ENCODE data around the gene LBP.
"Not testable (repeated sequence)": the region's sequence is repeated elsewhere in the genome, so short reads cannot be mapped to it uniquely, and the experiment has no call there.

The LBP gene

DNA sequence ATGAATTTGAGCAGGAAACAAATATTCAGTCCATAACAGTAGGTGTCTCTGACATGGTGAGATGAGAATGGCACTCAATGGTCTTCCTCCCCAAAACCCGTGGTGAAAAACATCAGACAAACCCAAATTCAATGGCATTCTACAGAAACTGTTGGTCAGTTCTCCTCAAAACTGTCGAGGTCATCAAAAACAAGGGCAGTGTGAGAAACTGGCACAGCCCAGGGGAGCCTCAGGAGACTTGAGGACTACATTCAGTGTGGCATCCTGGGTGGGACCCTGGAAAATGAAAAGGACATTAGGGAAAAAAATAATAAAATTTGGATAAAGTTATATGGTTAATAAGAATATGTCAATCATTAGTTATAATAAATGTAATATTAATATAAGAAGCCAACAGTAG, 40.6 kb downstream of the LBP start:
- TF ChIP-seq, protein P1, sequence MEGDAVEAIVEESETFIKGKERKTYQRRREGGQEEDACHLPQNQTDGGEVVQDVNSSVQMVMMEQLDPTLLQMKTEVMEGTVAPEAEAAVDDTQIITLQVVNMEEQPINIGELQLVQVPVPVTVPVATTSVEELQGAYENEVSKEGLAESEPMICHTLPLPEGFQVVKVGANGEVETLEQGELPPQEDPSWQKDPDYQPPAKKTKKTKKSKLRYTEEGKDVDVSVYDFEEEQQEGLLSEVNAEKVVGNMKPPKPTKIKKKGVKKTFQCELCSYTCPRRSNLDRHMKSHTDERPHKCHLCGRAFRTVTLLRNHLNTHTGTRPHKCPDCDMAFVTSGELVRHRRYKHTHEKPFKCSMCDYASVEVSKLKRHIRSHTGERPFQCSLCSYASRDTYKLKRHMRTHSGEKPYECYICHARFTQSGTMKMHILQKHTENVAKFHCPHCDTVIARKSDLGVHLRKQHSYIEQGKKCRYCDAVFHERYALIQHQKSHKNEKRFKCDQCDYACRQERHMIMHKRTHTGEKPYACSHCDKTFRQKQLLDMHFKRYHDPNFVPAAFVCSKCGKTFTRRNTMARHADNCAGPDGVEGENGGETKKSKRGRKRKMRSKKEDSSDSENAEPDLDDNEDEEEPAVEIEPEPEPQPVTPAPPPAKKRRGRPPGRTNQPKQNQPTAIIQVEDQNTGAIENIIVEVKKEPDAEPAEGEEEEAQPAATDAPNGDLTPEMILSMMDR (IDR thresholded peaks at IDR 0.05): no peak

DNA sequence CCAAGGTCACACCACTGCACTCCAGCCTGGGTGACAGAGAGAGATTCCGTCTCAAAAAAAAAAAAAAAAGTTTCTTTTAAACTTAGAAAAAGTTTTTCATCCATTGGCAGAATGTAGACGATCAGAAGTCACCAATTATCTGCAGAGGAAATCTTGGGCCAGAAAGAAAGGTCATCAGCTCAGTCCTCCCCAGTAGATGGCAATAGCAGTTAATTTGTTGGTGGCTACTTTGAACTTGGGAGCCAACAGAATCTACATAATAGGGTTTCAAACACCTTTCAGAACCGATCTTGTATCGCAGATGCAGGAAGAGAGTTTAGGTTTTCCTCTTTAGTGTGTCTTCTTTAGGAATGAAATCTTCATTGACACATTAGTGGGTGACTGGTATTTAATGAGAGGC, 41.7 kb downstream of the LBP start:
- H3K27ac ChIP-seq: no peak overlapping the region
- TF ChIP-seq, protein P1 (IDR thresholded peaks at IDR 0.05): no peak
- H3K4me3 ChIP-seq (ENCODE audit: low read depth in 1 of 2, low read length in 1 of 2): no peak overlapping the region
- H3K9me3 ChIP-seq: no peaks in the 10 kb centered on the region
- peaks cover 0 to 4% of the 10 kb centered on the region in 2 experiments for H3K4me1 ChIP-seq (ENCODE audit: control insufficient read depth in 1 of 2, insufficient read depth in 1 of 2, low read depth in 1 of 2, low read length in 1 of 2)
- peaks cover 26% of the 10 kb centered on the region for H3K27me3 ChIP-seq
- no peaks in the 10 kb centered on the region for H3K36me3 ChIP-seq

More for the DNA sequence above, 40.6 kb downstream of the LBP start:
- no peaks in the 10 kb centered on the region for H3K9me3 ChIP-seq
- peaks cover 0 to 4% of the 10 kb centered on the region in 2 experiments for H3K4me1 ChIP-seq (ENCODE audit: control insufficient read depth in 1 of 2, insufficient read depth in 1 of 2, low read depth in 1 of 2, low read length in 1 of 2)
- no peak overlapping the region for H3K4me3 ChIP-seq (ENCODE audit: low read depth in 1 of 2, low read length in 1 of 2)
- H3K36me3 ChIP-seq: no peaks in the 10 kb centered on the region
- H3K27ac ChIP-seq: no peak overlapping the region
- peaks cover 27% of the 10 kb centered on the region for H3K27me3 ChIP-seq

DNA sequence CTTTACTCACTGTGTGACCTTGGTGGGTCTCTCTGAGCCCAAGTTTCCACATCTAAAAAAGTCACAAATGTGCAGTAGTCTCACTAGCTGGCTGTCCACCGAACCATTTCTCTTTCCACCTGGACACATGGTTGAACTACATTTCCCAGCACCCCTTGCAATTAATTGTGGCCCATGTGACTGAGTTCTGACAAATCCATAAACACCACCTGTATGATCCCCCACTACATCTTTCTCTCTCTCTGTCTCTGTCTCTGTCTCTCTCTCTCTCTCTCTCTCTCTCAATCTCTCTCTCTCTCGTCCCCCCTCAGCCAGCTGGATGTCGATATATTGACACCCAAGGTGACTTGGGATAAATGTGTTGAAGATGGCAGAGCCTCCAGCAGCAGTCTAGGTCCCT, 46.1 kb downstream of the LBP start:
- Histone ChIP-seq H3K4me3 (ENCODE audit: low read depth in 1 of 2, low read length in 1 of 2) (no peak overlapping the region), H3K27me3 (peaks cover 10% of the 10 kb centered on the region), H3K4me1 (ENCODE audit: control insufficient read depth in 1 of 2, insufficient read depth in 1 of 2, low read depth in 1 of 2, low read length in 1 of 2) (peaks cover 14 to 19% of the 10 kb centered on the region in 2 experiments), H3K27ac (no peak overlapping the region), H3K36me3 (no peaks in the 10 kb centered on the region), H3K9me3 (no peaks in the 10 kb centered on the region)
- TF ChIP-seq, protein P1 (IDR thresholded peaks at IDR 0.05): no peak

DNA sequence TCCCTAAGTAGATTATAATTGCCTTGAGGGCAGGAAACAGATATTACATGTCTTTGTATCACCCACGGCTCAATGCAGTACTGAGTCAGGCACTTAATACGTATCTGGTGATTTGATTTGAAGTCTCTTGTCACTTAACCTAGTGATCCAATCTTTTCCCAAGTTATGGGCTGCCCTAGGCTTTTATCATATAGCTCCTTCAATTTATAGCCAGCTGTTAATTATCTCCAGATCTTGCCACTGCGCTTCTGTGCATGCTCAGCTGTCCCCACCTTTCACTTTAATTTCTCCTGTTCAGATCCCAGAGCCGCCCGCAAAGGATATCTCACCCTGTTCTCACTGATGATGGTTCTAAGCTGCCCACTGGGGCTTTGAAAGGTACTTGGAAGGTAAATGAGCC, 47.0 kb downstream of the LBP start:
- TF ChIP-seq, protein P1 (IDR thresholded peaks at IDR 0.05): no peak
- Histone ChIP-seq H3K9me3 (no peaks in the 10 kb centered on the region), H3K36me3 (no peaks in the 10 kb centered on the region), H3K27ac (no peak overlapping the region), H3K4me1 (ENCODE audit: control insufficient read depth in 1 of 2, insufficient read depth in 1 of 2, low read depth in 1 of 2, low read length in 1 of 2) (peaks cover 14 to 19% of the 10 kb centered on the region in 2 experiments), H3K27me3 (peaks cover 10% of the 10 kb centered on the region), H3K4me3 (ENCODE audit: low read depth in 1 of 2, low read length in 1 of 2) (no peak overlapping the region)

DNA sequence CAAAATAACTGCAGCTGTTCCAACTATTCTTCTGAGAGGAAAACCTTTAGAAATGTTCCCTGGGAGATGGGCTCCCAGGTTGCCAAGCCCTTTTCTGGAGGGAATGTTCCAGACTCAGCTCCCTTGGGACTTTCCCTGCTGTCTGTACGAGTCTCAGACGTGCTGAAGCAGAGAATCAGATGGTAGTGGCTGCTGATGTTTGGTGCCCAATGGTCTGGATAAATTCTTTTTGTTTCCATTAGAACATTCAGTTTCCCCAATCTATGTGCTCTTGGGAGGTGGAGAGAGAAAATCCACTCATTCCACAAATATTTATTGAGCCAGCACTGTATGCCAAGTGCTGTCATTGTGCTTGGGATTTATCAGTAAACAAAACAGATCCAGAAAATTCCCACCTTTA, 48.9 kb downstream of the LBP start:
- TF ChIP-seq, protein P1 (IDR thresholded peaks at IDR 0.05): no peak
- Histone ChIP-seq H3K27me3 (peaks cover 10% of the 10 kb centered on the region), H3K9me3 (no peaks in the 10 kb centered on the region), H3K4me1 (ENCODE audit: control insufficient read depth in 1 of 2, insufficient read depth in 1 of 2, low read depth in 1 of 2, low read length in 1 of 2) (peaks cover 14 to 19% of the 10 kb centered on the region in 2 experiments), H3K36me3 (no peaks in the 10 kb centered on the region), H3K27ac (peak overlapping the region; percentile 69), H3K4me3 (ENCODE audit: low read depth in 1 of 2, low read length in 1 of 2) (no peak overlapping the region)

DNA sequence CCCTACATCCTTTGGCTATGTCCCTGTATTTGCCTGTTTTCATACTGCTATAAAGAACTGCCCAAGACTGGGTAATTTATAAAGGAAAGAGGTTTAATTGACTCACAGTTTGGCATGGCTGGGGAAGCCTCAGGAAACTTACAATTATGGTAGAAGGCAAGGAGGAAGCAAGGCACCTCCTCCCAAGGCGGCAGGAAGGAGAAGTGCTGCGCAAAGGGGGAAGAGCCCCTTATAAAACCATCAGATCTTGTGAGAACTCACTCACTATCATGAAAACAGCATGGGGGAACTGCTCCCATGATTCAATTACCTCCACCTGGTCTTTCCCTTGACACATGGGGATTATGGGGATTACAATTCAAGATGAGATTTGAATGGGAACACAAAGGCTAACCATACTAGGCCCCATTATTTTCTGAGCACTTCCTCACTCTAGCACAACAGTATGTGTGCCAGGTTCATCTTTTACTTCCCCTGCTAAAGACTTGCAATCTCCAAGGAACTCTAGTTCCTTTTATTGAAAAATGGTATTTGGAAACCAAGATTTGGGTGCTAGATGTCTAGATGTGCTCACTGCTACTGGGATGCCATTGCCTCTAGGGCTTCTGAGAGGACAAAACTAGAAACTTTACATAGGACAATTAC, 49.6 kb downstream of the LBP start:
- H3K4me3 ChIP-seq (ENCODE audit: low read depth in 1 of 2, low read length in 1 of 2); H3K36me3 ChIP-seq; H3K9me3 ChIP-seq: not testable (repeated sequence)
- peaks cover 14 to 18% of the 10 kb centered on the region in 2 experiments for H3K4me1 ChIP-seq (ENCODE audit: control insufficient read depth in 1 of 2, insufficient read depth in 1 of 2, low read depth in 1 of 2, low read length in 1 of 2)
- H3K27ac ChIP-seq: peak overlapping the region; percentile 69
- H3K27me3 ChIP-seq: peaks cover 10% of the 10 kb centered on the region
